SU-DHL-6 (cell line): ENCODE data around the gene CTSA.

ENCODE experiments used
- H2AFZ ChIP-seq: fragments of 200-600 bp; sonication (generic); 2 replicates; pipeline ENCODE4 v1.6.1; 2014; ENCODE audit warnings: low read depth, mild to moderate bottlenecking, moderate library complexity, mixed read lengths, antibody characterized with exemption, low read length; ENCODE audit not compliant: severe bottlenecking
- H3F3A ChIP-seq: fragments of 200-600 bp; shearing (Covaris generic); 2 replicates; pipeline ENCODE4 v1.6.0; 2016; ENCODE audit warnings: antibody characterized with exemption, mild to moderate bottlenecking; ENCODE audit not compliant: insufficient read depth
- H3K27ac ChIP-seq: fragments of 200-600 bp; sonication (generic); 2 replicates; pipeline ENCODE4 v1.5.1; 2016; ENCODE audit warnings: low read depth, mild to moderate bottlenecking, low read length, moderate library complexity, mixed read lengths
- H3K27me3 ChIP-seq: fragments of 200-600 bp; sonication (generic), shearing (Covaris generic); 2 replicates; pipeline ENCODE4 v1.6.0; 2014; ENCODE audit warnings: mild to moderate bottlenecking, low read length
- H3K36me3 ChIP-seq: fragments of 200-600 bp; sonication (generic); 2 replicates; pipeline ENCODE4 v1.6.1; 2014; ENCODE audit warnings: mild to moderate bottlenecking, low read length, mixed read lengths
- H3K4me2 ChIP-seq: fragments of 300-600, 200-600 bp; shearing (Covaris generic), sonication (generic); 2 replicates; pipeline ENCODE4 v1.6.0; 2014; ENCODE audit warnings: low read length, low read depth, mild to moderate bottlenecking; ENCODE audit not compliant: poor library complexity, severe bottlenecking
- H3K4me3 ChIP-seq: fragments of 200-600 bp; sonication (generic); 2 replicates; pipeline ENCODE4 v1.5.1; 2014; ENCODE audit warnings: antibody characterized with exemption, low read length, mild to moderate bottlenecking, mixed read lengths; ENCODE audit not compliant: insufficient read depth, poor library complexity, severe bottlenecking
- H3K79me2 ChIP-seq: fragments of 200-600 bp; sonication (generic); 2 replicates; pipeline ENCODE4 v1.6.1; 2014; ENCODE audit warnings: mild to moderate bottlenecking, low read length, moderate library complexity; ENCODE audit not compliant: insufficient read depth
- H3K9ac ChIP-seq: fragments of 200-600 bp; sonication (generic); 2 replicates; pipeline ENCODE4 v1.7.0; 2014; ENCODE audit warnings: mild to moderate bottlenecking, low read length
- H3K9me2 ChIP-seq: fragments of 200-600 bp; sonication (generic); replicated peaks from 2 replicates; pipeline ENCODE4 v1.6.1; 2014; ENCODE audit warnings: low read length; ENCODE audit not compliant: insufficient read depth
- H3K9me3 ChIP-seq: fragments of 200-600 bp; sonication (generic); 2 replicates; pipeline ENCODE4 v1.6.1; 2014; ENCODE audit warnings: low read length, mixed read lengths; ENCODE audit not compliant: insufficient read depth
- H4K20me1 ChIP-seq: fragments of 200-600 bp; sonication (generic); 2 replicates; pipeline ENCODE4 v1.6.1; 2014; ENCODE audit warnings: low read depth, mild to moderate bottlenecking, antibody characterized with exemption, low read length, moderate library complexity, mixed read lengths
- CTCF ChIP-seq: fragments of 200-600 bp; sonication (generic); IDR thresholded peaks from one replicate; pipeline ENCODE4 v1.5.1; 2017; ENCODE audit warnings: antibody characterized with exemption, mild to moderate bottlenecking, low read length, moderate library complexity; ENCODE audit not compliant: insufficient read depth, poor library complexity, severe bottlenecking
- EZH2phosphoT487 ChIP-seq: fragments of 200-600 bp; sonication (generic), shearing (Covaris generic); conservative IDR thresholded peaks from 2 replicates; pipeline ENCODE4 v1.6.1; 2018; ENCODE audit warnings: mild to moderate bottlenecking, antibody characterized with exemption, low read length, moderate library complexity, mixed read lengths

Gene CTSA

GRCh38 chr20:45918182-45918737 is 27.1 kb downstream of the CTSA start:
- Histone ChIP-seq H3K27ac (no peak overlapping the region), H3K9ac (no peak overlapping the region), H3K9me3 (no peaks in the 10 kb centered on the region), H3K36me3 (no peaks in the 10 kb centered on the region), H3K79me2 (no peaks in the 10 kb centered on the region), H3F3A (no peaks in the 10 kb centered on the region), H3K27me3 (no peaks in the 10 kb centered on the region), H2AFZ (no peak overlapping the region), H3K4me3 (no peak overlapping the region), H4K20me1 (no peaks in the 10 kb centered on the region), H3K4me2 (no peak overlapping the region), H3K9me2 (no peaks in the 10 kb centered on the region)
- TF ChIP-seq EZH2phosphoT487 = no peak
- no peak for TF ChIP-seq CTCF

GRCh38 chr20:45918779-45919537 is 27.8 kb downstream of the CTSA start:
- no peak overlapping the region for H3K9ac ChIP-seq
- H3K36me3 ChIP-seq = no peaks in the 10 kb centered on the region
- no peak overlapping the region for H3K4me2 ChIP-seq
- H3F3A ChIP-seq = no peaks in the 10 kb centered on the region
- no peaks in the 10 kb centered on the region for H3K9me2 ChIP-seq
- no peaks in the 10 kb centered on the region for H3K9me3 ChIP-seq
- H3K27ac ChIP-seq = no peak overlapping the region
- TF ChIP-seq EZH2phosphoT487 (no peak), CTCF (no peak)
- H3K4me3 ChIP-seq = no peak overlapping the region
- H3K27me3 ChIP-seq = no peaks in the 10 kb centered on the region
- no peaks in the 10 kb centered on the region for H3K79me2 ChIP-seq
- H2AFZ ChIP-seq = no peak overlapping the region
- H4K20me1 ChIP-seq = no peaks in the 10 kb centered on the region

- Histone ChIP-seq H3K4me2 (no peak overlapping the region), H3F3A (no peaks in the 10 kb centered on the region), H2AFZ (no peak overlapping the region), H3K79me2 (no peaks in the 10 kb centered on the region), H3K9ac (no peak overlapping the region), H3K9me2 (no peaks in the 10 kb centered on the region), H3K27ac (no peak overlapping the region), H3K27me3 (no peaks in the 10 kb centered on the region), H3K36me3 (no peaks in the 10 kb centered on the region), H4K20me1 (no peaks in the 10 kb centered on the region), H3K4me3 (no peak overlapping the region), H3K9me3 (no peaks in the 10 kb centered on the region)
- TF ChIP-seq CTCF = no peak
- TF ChIP-seq EZH2phosphoT487 = no peak
Measured at GRCh38 chr20:45919542-45920399, 28.6 kb downstream of the CTSA start.
